ENCODE data around the gene HIVEP3.
A peak's percentile ranks its signal among the peaks of the same experiment; 100 is the strongest.

Gene HIVEP3

GRCh38 chr1:41546833-41547135, 371.9 kb downstream of the HIVEP3 start:
- Histone ChIP-seq H3K36me3 (ENCODE audit: control insufficient read depth in 4 of 4, insufficient read depth in 4 of 4, low read length in 3 of 4) (no peaks in the 10 kb centered on the region), H3K27ac (ENCODE audit: insufficient read depth in 1 of 2, low read depth in 1 of 2, low read length in 2 of 2, poor library complexity in 1 of 2, severe bottlenecking in 2 of 2) (no peak overlapping the region), H3K27me3 (replicated peaks in 2 of 5; ENCODE audit: control insufficient read depth in 4 of 5, insufficient read depth in 5 of 5, low read length in 4 of 5) (no peaks in the 10 kb centered on the region), H3K4me1 (ENCODE audit: control extremely low read depth in 1 of 4, control insufficient read depth in 4 of 4, insufficient read depth in 4 of 4, low read length in 3 of 4) (peaks cover 0 to 1% (median 0%) of the 10 kb centered on the region in 4 experiments), H3K4me3 (ENCODE audit: control insufficient read depth in 1 of 7, extremely low read depth in 1 of 7, insufficient read depth in 4 of 7, low read depth in 2 of 7, low read length in 6 of 7) (no peak overlapping the region), H3K9me3 (ENCODE audit: control extremely low read depth in 1 of 5, control insufficient read depth in 4 of 5, insufficient read depth in 2 of 5, low read depth in 1 of 5, low read length in 4 of 5) (peaks cover 0 to 1% (median 0%) of the 10 kb centered on the region in 5 experiments)
- no peak for DNase-seq
- ChIA-PET CTCF (no interaction called here), POLR2A (no interaction called here)
- WGBS (ENCODE audit: insufficient coverage), result 94% methylated on average over 3 of the region's 3 CpGs

GRCh38 chr1:41545996-41546832, 372.5 kb downstream of the HIVEP3 start:
- POLR2A ChIA-PET, result no interaction called here
- peaks cover 0 to 1% (median 0%) of the 10 kb centered on the region in 5 experiments for H3K9me3 ChIP-seq (ENCODE audit: control extremely low read depth in 1 of 5, control insufficient read depth in 4 of 5, insufficient read depth in 2 of 5, low read depth in 1 of 5, low read length in 4 of 5)

DNA sequence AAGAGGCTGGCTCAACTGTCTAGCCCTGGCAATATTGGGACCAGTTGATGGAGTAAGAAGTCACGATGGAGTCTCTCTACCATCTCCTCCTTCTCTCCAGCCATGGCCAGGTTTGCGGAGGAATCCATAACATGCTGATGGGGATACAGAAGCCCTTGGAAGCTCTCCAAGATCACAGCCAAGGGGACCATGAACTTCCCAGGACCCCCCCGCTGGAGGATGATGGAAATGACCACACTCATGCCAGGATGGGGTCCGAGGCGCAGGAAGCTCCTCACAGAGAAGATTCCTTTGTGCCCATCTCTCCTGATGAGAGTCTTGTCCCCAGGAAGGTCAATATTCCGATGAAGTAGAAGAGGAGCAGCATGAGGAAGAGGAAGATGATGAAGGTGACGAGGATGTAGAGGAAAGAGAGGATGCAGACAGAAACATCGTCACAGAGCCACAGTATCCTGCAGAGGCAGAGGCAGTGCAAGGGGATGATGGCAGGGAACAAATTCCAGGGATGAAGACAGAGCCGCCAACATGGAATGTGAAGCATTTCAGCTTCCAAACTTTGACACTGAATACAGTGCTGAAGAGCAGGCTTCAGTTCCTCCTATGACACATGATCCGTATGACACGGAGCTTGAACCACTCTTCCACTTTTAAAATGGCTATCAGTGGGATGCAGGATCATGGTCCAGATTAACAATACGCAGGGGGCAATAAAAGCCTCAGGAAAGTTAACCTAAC, 376.4 kb downstream of the HIVEP3 start:
- Histone ChIP-seq H3K9me3 (ENCODE audit: control extremely low read depth in 1 of 5, control insufficient read depth in 4 of 5, insufficient read depth in 2 of 5, low read depth in 1 of 5, low read length in 4 of 5) (peaks cover 0 to 1% (median 0%) of the 10 kb centered on the region in 5 experiments), H3K4me1 (ENCODE audit: control extremely low read depth in 1 of 4, control insufficient read depth in 4 of 4, insufficient read depth in 4 of 4, low read length in 3 of 4) (peaks cover 0 to 6% (median 4%) of the 10 kb centered on the region in 4 experiments), H3K36me3 (ENCODE audit: control insufficient read depth in 4 of 4, insufficient read depth in 4 of 4, low read length in 3 of 4) (no peaks in the 10 kb centered on the region), H3K27me3 (replicated peaks in 2 of 5; ENCODE audit: control insufficient read depth in 4 of 5, insufficient read depth in 5 of 5, low read length in 4 of 5) (no peaks in the 10 kb centered on the region), H3K4me3 (ENCODE audit: control insufficient read depth in 1 of 7, extremely low read depth in 1 of 7, insufficient read depth in 4 of 7, low read depth in 2 of 7, low read length in 6 of 7) (no peak overlapping the region), H3K27ac (ENCODE audit: insufficient read depth in 1 of 2, low read depth in 1 of 2, low read length in 2 of 2, poor library complexity in 1 of 2, severe bottlenecking in 2 of 2) (no peak overlapping the region)
- WGBS (ENCODE audit: insufficient coverage), result 99% methylated on average over 10 of the region's 12 CpGs
- ChIA-PET CTCF (interaction anchor here (1.1 to 1.6 kb wide), 2 partner anchors 27 to 32 kb away, joined by 3 read pairs; no protein-coding TSS in a partner anchor), POLR2A (no interaction called here)
- DNase-seq, result no peak

More at GRCh38 chr1:41545996-41546832, 372.5 kb downstream of the HIVEP3 start:
- no peak for DNase-seq
- H3K4me3 ChIP-seq (ENCODE audit: control insufficient read depth in 1 of 7, extremely low read depth in 1 of 7, insufficient read depth in 4 of 7, low read depth in 2 of 7, low read length in 6 of 7), result no peak overlapping the region
- CTCF ChIA-PET, result no interaction called here
- H3K27ac ChIP-seq (ENCODE audit: insufficient read depth in 1 of 2, low read depth in 1 of 2, low read length in 2 of 2, poor library complexity in 1 of 2, severe bottlenecking in 2 of 2), result no peak overlapping the region
- no peaks in the 10 kb centered on the region for H3K27me3 ChIP-seq (replicated peaks in 2 of 5; ENCODE audit: control insufficient read depth in 4 of 5, insufficient read depth in 5 of 5, low read length in 4 of 5)
- peaks cover 0 to 4% (median under 1%) of the 10 kb centered on the region in 4 experiments for H3K4me1 ChIP-seq (ENCODE audit: control extremely low read depth in 1 of 4, control insufficient read depth in 4 of 4, insufficient read depth in 4 of 4, low read length in 3 of 4)
- no peaks in the 10 kb centered on the region for H3K36me3 ChIP-seq (ENCODE audit: control insufficient read depth in 4 of 4, insufficient read depth in 4 of 4, low read length in 3 of 4)
- WGBS (ENCODE audit: insufficient coverage), result 99% methylated on average over 7 of the region's 8 CpGs

GRCh38 chr1:41541592-41541952, 377.1 kb downstream of the HIVEP3 start:
- Histone ChIP-seq H3K9me3 (ENCODE audit: control extremely low read depth in 1 of 5, control insufficient read depth in 4 of 5, insufficient read depth in 2 of 5, low read depth in 1 of 5, low read length in 4 of 5) (peaks cover 0 to 1% (median 0%) of the 10 kb centered on the region in 5 experiments), H3K27ac (ENCODE audit: insufficient read depth in 1 of 2, low read depth in 1 of 2, low read length in 2 of 2, poor library complexity in 1 of 2, severe bottlenecking in 2 of 2) (no peak overlapping the region), H3K36me3 (ENCODE audit: control insufficient read depth in 4 of 4, insufficient read depth in 4 of 4, low read length in 3 of 4) (no peaks in the 10 kb centered on the region), H3K4me1 (ENCODE audit: control extremely low read depth in 1 of 4, control insufficient read depth in 4 of 4, insufficient read depth in 4 of 4, low read length in 3 of 4) (peaks cover 0 to 6% (median 4%) of the 10 kb centered on the region in 4 experiments), H3K27me3 (replicated peaks in 2 of 5; ENCODE audit: control insufficient read depth in 4 of 5, insufficient read depth in 5 of 5, low read length in 4 of 5) (no peaks in the 10 kb centered on the region), H3K4me3 (ENCODE audit: control insufficient read depth in 1 of 7, extremely low read depth in 1 of 7, insufficient read depth in 4 of 7, low read depth in 2 of 7, low read length in 6 of 7) (no peak overlapping the region)
- WGBS (ENCODE audit: insufficient coverage), result 100% methylated on average over 1 of the region's 1 CpG
- no peak for DNase-seq
- ChIA-PET POLR2A (no interaction called here), CTCF (interaction anchor here (1.1 kb wide), 1 partner anchor 33 kb away, joined by 3 read pairs; no protein-coding TSS in a partner anchor)

GRCh38 chr1:41540886-41541591, 377.7 kb downstream of the HIVEP3 start:
- no peak overlapping the region for H3K4me3 ChIP-seq (ENCODE audit: control insufficient read depth in 1 of 7, extremely low read depth in 1 of 7, insufficient read depth in 4 of 7, low read depth in 2 of 7, low read length in 6 of 7)
- peak in 2 of 3 donors; percentile 32 to 45 for DNase-seq
- peaks cover 0 to 6% (median 4%) of the 10 kb centered on the region in 4 experiments for H3K4me1 ChIP-seq (ENCODE audit: control extremely low read depth in 1 of 4, control insufficient read depth in 4 of 4, insufficient read depth in 4 of 4, low read length in 3 of 4)
- CTCF ChIA-PET, result interaction anchor here (1.1 kb wide), 1 partner anchor 33 kb away, joined by 3 read pairs; no protein-coding TSS in a partner anchor
- H3K27ac ChIP-seq (ENCODE audit: insufficient read depth in 1 of 2, low read depth in 1 of 2, low read length in 2 of 2, poor library complexity in 1 of 2, severe bottlenecking in 2 of 2), result no peak overlapping the region
- no peaks in the 10 kb centered on the region for H3K36me3 ChIP-seq (ENCODE audit: control insufficient read depth in 4 of 4, insufficient read depth in 4 of 4, low read length in 3 of 4)
- POLR2A ChIA-PET, result no interaction called here
- no peaks in the 10 kb centered on the region for H3K27me3 ChIP-seq (replicated peaks in 2 of 5; ENCODE audit: control insufficient read depth in 4 of 5, insufficient read depth in 5 of 5, low read length in 4 of 5)
- peaks cover 0 to 1% (median 0%) of the 10 kb centered on the region in 5 experiments for H3K9me3 ChIP-seq (ENCODE audit: control extremely low read depth in 1 of 5, control insufficient read depth in 4 of 5, insufficient read depth in 2 of 5, low read depth in 1 of 5, low read length in 4 of 5)
- WGBS (ENCODE audit: insufficient coverage), result 50% methylated on average over 9 of the region's 10 CpGs

DNA sequence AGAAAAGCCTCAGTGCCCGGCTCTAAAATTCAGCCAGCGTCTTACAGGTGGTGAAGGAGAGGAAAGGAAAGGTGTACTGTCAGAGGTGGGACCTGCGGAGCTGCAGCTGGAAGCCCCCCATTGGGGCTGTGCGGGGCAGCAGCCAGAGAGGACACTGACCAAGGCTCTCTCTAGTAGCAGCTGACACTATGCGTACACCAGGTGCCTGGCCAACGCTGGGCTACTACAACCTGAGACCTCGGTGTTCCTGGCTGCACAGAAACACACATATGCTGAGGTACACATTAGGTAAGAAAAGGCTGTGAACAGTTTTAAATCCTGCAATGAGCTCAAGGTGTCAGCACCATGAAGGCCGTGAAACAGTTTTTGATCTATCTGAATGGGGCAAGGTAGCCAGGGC, 378.7 kb downstream of the HIVEP3 start:
- POLR2A ChIA-PET, result no interaction called here
- Histone ChIP-seq H3K9me3 (ENCODE audit: control extremely low read depth in 1 of 5, control insufficient read depth in 4 of 5, insufficient read depth in 2 of 5, low read depth in 1 of 5, low read length in 4 of 5) (peaks cover 0 to under 1% (median 0%) of the 10 kb centered on the region in 5 experiments), H3K27ac (ENCODE audit: insufficient read depth in 1 of 2, low read depth in 1 of 2, low read length in 2 of 2, poor library complexity in 1 of 2, severe bottlenecking in 2 of 2) (no peak overlapping the region), H3K36me3 (ENCODE audit: control insufficient read depth in 4 of 4, insufficient read depth in 4 of 4, low read length in 3 of 4) (no peaks in the 10 kb centered on the region), H3K4me3 (ENCODE audit: control insufficient read depth in 1 of 7, extremely low read depth in 1 of 7, insufficient read depth in 4 of 7, low read depth in 2 of 7, low read length in 6 of 7) (no peak overlapping the region), H3K27me3 (replicated peaks in 2 of 5; ENCODE audit: control insufficient read depth in 4 of 5, insufficient read depth in 5 of 5, low read length in 4 of 5) (no peaks in the 10 kb centered on the region), H3K4me1 (ENCODE audit: control extremely low read depth in 1 of 4, control insufficient read depth in 4 of 4, insufficient read depth in 4 of 4, low read length in 3 of 4) (peaks cover 0 to 6% (median 4%) of the 10 kb centered on the region in 4 experiments)
- WGBS (ENCODE audit: insufficient coverage), result 100% methylated on average over 8 of the region's 8 CpGs
- CTCF ChIA-PET, result interaction anchor here (2.1 kb wide), 1 partner anchor 23 kb away, joined by 5 read pairs; no protein-coding TSS in a partner anchor
- no peak for DNase-seq

Data from common myeloid progenitor, CD34-positive (primary cell).